Measurements from ENCODE around the gene TCAIM. TPM values are rescaled to one million over a fixed set of nuclear protein-coding genes. Genes with fewer than 3 reads are reported as not detected.

The TCAIM gene, protein sequence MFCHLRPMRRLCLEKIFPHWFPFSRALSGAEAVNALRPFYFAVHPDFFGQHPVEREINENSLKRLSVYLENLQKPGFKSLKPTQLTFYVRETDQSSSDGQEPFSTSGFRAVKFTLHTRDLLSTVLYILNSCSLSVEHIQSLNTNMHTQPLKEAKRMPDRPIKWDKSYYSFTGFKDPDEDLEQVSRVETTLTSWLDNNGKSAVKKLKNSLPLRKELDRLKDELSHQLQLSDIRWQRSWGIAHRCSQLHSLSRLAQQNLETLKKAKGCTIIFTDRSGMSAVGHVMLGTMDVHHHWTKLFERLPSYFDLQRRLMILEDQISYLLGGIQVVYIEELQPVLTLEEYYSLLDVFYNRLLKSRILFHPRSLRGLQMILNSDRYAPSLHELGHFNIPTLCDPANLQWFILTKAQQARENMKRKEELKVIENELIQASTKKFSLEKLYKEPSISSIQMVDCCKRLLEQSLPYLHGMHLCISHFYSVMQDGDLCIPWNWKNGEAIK
- total RNA-seq (2011; cell fraction: chromatin; rRNA removed; ENCODE audit: low replicate concordance), result 22.4 and 50.3 TPM in 2 replicates
- total RNA-seq (2011; cell fraction: nucleolus; rRNA removed), result 13.2 and 13.8 TPM in 2 replicates
- 32.0 and 70.5 TPM in 2 replicates for total RNA-seq (2011; cell fraction: nucleoplasm; rRNA removed)
- total RNA-seq (2014; rRNA removed) (18.6 and 19.7 TPM in 2 replicates), total RNA-seq (2014; rRNA removed; fragmentation: Illumina TruSeq; extraction: Trizol) (36.7 and 43.5 TPM in 2 replicates), total RNA-seq (2015; rRNA removed; fragmentation: Illumina TruSeq; extraction: Trizol) (37.7 and 43.4 TPM in 2 replicates), total RNA-seq (2021) (23.0 and 25.2 TPM in 2 replicates), polyA plus RNA-seq (2011; rRNA removed) (42.5 and 53.3 TPM in 2 replicates), polyA plus RNA-seq (2014; fragmentation: Illumina TruSeq; extraction: Trizol) (32.3 and 36.9 TPM in 2 replicates), polyA plus RNA-seq (2014; fragmentation: Nextera tagmentation; extraction: Ambion mirVana) (10 to 100 TPM; 41.5 to 44.9 TPM), polyA plus RNA-seq (2014; rRNA removed) (27.6 and 29.5 TPM in 2 replicates), polyA minus RNA-seq (2011; rRNA and poly(A)+ RNA removed) (38.9 and 41.3 TPM in 2 replicates), Bru-seq, nascent RNA (percentile 59 among the genes with signal in this experiment), BruChase-seq, experiment 1, labeled RNA remaining after a 2-hour chase (percentile 65 among the genes with signal in this experiment), BruChase-seq, experiment 2, labeled RNA remaining after a 6-hour chase (percentile 65 among the genes with signal in this experiment)
- polyA plus RNA-seq (2011; cell fraction: cytosol; rRNA removed), result 16.1 and 27.9 TPM in 2 replicates
- 13.7 and 14.4 TPM in 2 replicates for polyA plus RNA-seq (2011; cell fraction: nucleus; rRNA removed)
- polyA plus RNA-seq (2012), result 29.7 and 43.6 TPM in 2 replicates
- 14.1 and 21.8 TPM in 2 replicates for polyA minus RNA-seq (2011; cell fraction: cytosol; rRNA and poly(A)+ RNA removed)
- 19.5 and 36.3 TPM in 2 replicates for polyA minus RNA-seq (2011; cell fraction: nucleus; rRNA and poly(A)+ RNA removed)
- long read RNA-seq, experiment 1, transcript TCAIM-203 (4 exons, 2,178 nt), result major isoform, 28 of 110 reads
- long read RNA-seq, experiment 1, transcript TCAIM-202 (4 exons, 1,998 nt), result minor isoform, 26 of 110 reads
- long read RNA-seq, experiment 1, partial matches to known transcripts, result 32 of 110 reads
- long read RNA-seq, experiment 1, other reads (novel, unspliced or antisense), result 19 of 110 reads
- long read RNA-seq, experiment 2, partial matches to known transcripts, result 1 of 44 reads
- long read RNA-seq, experiment 2, other reads (novel, unspliced or antisense), result 35 of 44 reads
- long read RNA-seq, experiment 3, transcript TCAIM-203 (4 exons, 2,178 nt), result minor isoform, 13 of 41 reads
- long read RNA-seq, experiment 3, transcript TCAIM-202 (4 exons, 1,998 nt), result major isoform, 23 of 41 reads
- long read RNA-seq, experiment 3, partial matches to known transcripts, result 1 of 41 reads
- long read RNA-seq, experiment 3, other reads (novel, unspliced or antisense), result 3 of 41 reads

DNA sequence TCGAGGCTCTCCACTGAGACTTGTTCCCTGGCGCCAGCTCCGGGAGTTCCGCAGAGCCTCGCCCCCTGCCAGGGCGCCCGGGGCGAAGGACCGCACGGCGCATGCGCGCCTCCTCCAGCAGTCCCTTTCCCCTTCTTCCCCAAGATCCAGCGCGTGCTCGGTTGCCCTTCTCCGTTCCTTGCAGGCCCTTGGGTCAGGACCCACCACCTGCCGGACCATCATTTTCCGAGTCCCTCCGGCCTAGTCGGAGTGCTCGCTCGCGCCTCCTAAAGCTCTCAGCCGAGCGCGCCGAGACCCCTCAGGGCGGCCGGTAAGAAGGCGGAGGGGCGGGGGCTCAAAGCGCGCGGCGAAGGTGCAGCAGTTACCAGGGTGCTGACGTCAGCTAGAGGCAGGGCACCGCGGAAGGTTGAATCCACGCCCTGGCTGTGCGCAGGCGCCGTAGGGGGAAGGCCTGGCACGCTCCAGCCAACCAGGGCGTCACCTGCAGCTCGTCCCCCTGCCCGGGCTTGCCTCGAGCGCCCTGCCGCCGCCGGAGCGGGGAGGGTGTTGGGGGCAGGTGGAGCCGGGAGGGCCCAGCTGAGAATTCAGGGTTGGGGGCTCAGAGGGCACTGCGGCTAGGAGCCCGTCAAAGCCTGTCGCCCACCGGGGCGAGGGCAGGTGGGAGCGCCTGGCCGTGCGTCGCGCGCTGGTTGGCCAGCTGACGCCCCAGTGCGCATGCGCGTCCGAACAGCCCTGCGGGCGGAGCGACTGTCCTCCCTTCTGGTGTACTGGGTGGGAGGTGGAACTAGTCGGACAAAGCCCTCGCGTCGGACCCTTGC lies at the start of gene TCAIM:
TSS of gene TCAIM (plus strand) at position 757 of the 818 bp plus-strand sequence. CDS start 16,017 bp downstream, outside the sequence.
- Histone ChIP-seq H3K27me3 (ENCODE audit: control insufficient read depth in 2 of 2, insufficient read depth in 2 of 2, low read length in 2 of 2) (no peaks in the 10 kb centered on the region), H3K9me3 (replicated peaks; ENCODE audit: control insufficient read depth, insufficient read depth, low read depth, low read length) (no peaks in the 10 kb centered on the region), H3K4me2 (ENCODE audit: insufficient read depth, low read length) (peak within 1 kb of the TSS; percentile 95), H2AFZ (ENCODE audit: low read depth, low read length) (peak within 1 kb of the TSS; percentile 99), H3K9me1 (ENCODE audit: control insufficient read depth, insufficient read depth, low read length) (no peaks in the 10 kb centered on the region), H4K20me1 (replicated peaks; ENCODE audit: control insufficient read depth, insufficient read depth, low read length) (no peaks in the 10 kb centered on the region), H3K27ac (ENCODE audit: extremely low read depth, low read depth, low read length) (peak within 1 kb of the TSS; percentile 93), H3K4me3 (peak within 1 kb of the TSS; percentile 65), H3K36me3 (ENCODE audit: control insufficient read depth, insufficient read depth, low read length) (no peaks in the 10 kb centered on the region; the same call in 2 of the 3 replicates), H3K4me1 (replicated peaks in 1 of 2; ENCODE audit: control insufficient read depth in 2 of 2, insufficient read depth in 2 of 2, low read length in 2 of 2) (peaks cover 10 to 12% of the 10 kb centered on the region in 2 experiments; a peak in 3 of 5 replicates), H3K9ac (ENCODE audit: insufficient read depth in 1 of 2, low read depth in 2 of 2, low read length in 2 of 2) (peak within 1 kb of the TSS; percentile 88 to 96), H3K79me2 (ENCODE audit: control insufficient read depth, insufficient read depth, low read length) (peaks cover 26% of the 10 kb centered on the region)
- CTCF ChIA-PET (ENCODE audit: low intra/inter-chr PET ratio), result interaction anchor here (1.1 kb wide), 1 partner anchor 569 kb away, joined by 4 read pairs; no protein-coding TSS in a partner anchor
- intact Hi-C loops (cut with micrococcal nuclease) (loop anchor here (2.0 to 5.0 kb wide), 2 partner anchors 103 to 179 kb away; no protein-coding TSS in a partner anchor), in situ Hi-C loops (cut with MboI) (no loop called here)
- under 1% methylated on average over 70 of the region's 77 CpGs for WGBS (ENCODE audit: insufficient coverage, low coverage, missing lambda C conversion rate)
- BruUV-seq (replicated peaks), result no TSS peak
- FAIRE-seq (peak; percentile 91), DNase-seq (ENCODE audit: extremely low read depth in 1 of 4, low spot score in 3 of 4) (peak; percentile 99), ATAC-seq (peak; percentile 97)
- POLR2A ChIA-PET, result interaction anchor here (0.6 to 2.9 kb wide), 11 partner anchors 9 to 1050 kb away, joined by 3 to 16 read pairs (median 4); partner anchors contain the start of genes EXOSC7, LARS2 and ZDHHC3
- TF ChIP-seq MAX (CRISPR knock-in tag; IDR thresholded peaks at IDR 0.05), result peak; percentile 97
- peak in 1 of 2 experiments; percentile 97; a peak in 2 of 3 replicates for TF ChIP-seq CBX3 (IDR thresholded peaks at IDR 0.05; ENCODE audit: borderline replicate concordance in 1 of 2, low read length in 2 of 2)
- peak; percentile 71 for TF ChIP-seq KDM5B (IDR thresholded peaks at IDR 0.05; ENCODE audit: insufficient replicate concordance, low read depth, low read length)
- TF ChIP-seq, protein P1, sequence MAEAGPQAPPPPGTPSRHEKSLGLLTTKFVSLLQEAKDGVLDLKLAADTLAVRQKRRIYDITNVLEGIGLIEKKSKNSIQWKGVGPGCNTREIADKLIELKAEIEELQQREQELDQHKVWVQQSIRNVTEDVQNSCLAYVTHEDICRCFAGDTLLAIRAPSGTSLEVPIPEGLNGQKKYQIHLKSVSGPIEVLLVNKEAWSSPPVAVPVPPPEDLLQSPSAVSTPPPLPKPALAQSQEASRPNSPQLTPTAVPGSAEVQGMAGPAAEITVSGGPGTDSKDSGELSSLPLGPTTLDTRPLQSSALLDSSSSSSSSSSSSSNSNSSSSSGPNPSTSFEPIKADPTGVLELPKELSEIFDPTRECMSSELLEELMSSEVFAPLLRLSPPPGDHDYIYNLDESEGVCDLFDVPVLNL (CRISPR knock-in tag; IDR thresholded peaks at IDR 0.05; ENCODE audit: low read depth), result 0 out of 2 replicates have a peak, but pooled peaks have one; percentile 61
- peak; percentile 96 for TF ChIP-seq POLR2G (IDR thresholded peaks at IDR 0.05; ENCODE audit: low read depth, low read length)
- no peak for TF ChIP-seq RAD21 (CRISPR knock-in tag; conservative IDR thresholded peaks at IDR 0.05 in 1 of 2, IDR thresholded peaks at IDR 0.05 in 1 of 2)
- TF ChIP-seq, protein P2, sequence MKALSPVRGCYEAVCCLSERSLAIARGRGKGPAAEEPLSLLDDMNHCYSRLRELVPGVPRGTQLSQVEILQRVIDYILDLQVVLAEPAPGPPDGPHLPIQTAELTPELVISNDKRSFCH (CRISPR knock-in tag; IDR thresholded peaks at IDR 0.05), result no peak
- TF ChIP-seq, protein P2 (tag; IDR thresholded peaks at IDR 0.05), result peak; percentile 87
- TF ChIP-seq SIN3A (IDR thresholded peaks at IDR 0.05; ENCODE audit: borderline replicate concordance in 2 of 2, control insufficient read depth in 1 of 2, low read depth in 2 of 2, low read length in 2 of 2), result peak in 1 of 2 experiments; percentile 6; a peak in 1 of 4 replicates

Data from K562 (cell line).